Right lobe of liver (tissue), 4 donors: Measurements from ENCODE around the gene EEFSEC.

Experiments
- CTCF ChIP-seq, 4 donors: fragments of 200-600 bp in 3 of 4; fragments of 450-650 bp in 1 of 4; IDR thresholded peaks; one replicate each; pipeline versions ENCODE4 v1.5.1 to v1.8.0; 2016 to 2022; ENCODE audit warnings: antibody characterized with exemption in 4 of 4, mild to moderate bottlenecking in 2 of 4
- POLR2A ChIP-seq: fragments of 450-650 bp; IDR thresholded peaks from one replicate; pipeline ENCODE4 v1.6.1; 2017; ENCODE audit warnings: antibody characterized with exemption, mild to moderate bottlenecking
- donor health status: DM: no; HTN: no; CAD: no.
- donor health status: DM: no; HTN: no; CAD: no.
- donor health status: DM: no; HTN: yes; CAD: no.

- no peak for TF ChIP-seq CTCF (IDR thresholded peaks at IDR 0.05)
- no peak for TF ChIP-seq POLR2A
These were observed 87.0 kb downstream of the EEFSEC start for GRCh38 chr3:128240232-128240631.
